Metanephros (tissue), 2 donors: ENCODE results near the gene COMMD2. TPM values are rescaled to one million over a fixed set of nuclear protein-coding genes. Genes with fewer than 3 reads are reported as not detected.

ENCODE experiments used
- small RNA-seq: library from RNA; depleted of rRNA; stranded (forward); fragments of <200 nt; gene quantifications from one replicate; pipeline ENCODE3, GENCODE V24; 2014; ENCODE audit warnings: low replicate concordance
- total RNA-seq: library from RNA; depleted of rRNA; stranded (reverse); fragments of >200 nt; gene quantifications from one replicate; pipeline ENCODE4 v1.2.3, GENCODE V29; 2014

Gene COMMD2
- 30.7 TPM for total RNA-seq

DNA sequence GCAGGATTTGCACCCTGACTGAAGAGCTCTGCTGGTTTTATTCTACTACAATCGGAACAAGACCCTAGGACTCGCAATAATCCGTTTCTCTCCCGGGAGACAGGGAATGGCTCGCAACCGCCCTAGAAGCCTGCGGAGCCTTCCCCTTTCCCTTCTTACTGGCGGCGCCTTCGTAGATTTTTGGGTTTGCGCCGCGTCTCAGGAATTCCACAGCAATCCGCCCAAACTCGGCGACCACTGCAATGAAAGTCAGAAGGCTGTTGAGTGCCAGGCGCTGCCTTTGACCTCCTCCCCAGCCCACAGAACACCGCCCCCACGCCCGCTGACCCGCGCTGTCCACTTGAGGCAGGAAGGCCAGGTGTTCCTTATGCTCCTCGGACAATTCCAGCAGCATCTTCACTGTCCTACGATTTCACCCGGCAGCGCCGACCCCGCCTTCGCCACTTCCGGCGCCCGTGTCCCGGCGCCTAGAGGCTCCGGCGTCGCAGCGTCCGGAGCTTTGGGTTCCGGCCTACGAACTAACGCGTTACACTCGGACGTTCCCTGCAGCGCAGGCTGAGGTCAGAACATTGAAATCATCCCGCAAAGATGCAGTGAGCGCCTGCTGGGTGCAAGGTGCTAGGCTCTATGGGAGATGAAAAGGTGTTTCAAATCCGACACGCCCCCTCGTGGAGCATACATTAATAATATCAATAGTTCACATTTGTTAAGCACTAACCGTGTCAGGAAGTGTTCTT is at the start of gene COMMD2:
Gene COMMD2 (minus strand): TSS at position 439 of the 737 bp plus-strand sequence. CDS start 45 bp downstream, at position 394.

DNA sequence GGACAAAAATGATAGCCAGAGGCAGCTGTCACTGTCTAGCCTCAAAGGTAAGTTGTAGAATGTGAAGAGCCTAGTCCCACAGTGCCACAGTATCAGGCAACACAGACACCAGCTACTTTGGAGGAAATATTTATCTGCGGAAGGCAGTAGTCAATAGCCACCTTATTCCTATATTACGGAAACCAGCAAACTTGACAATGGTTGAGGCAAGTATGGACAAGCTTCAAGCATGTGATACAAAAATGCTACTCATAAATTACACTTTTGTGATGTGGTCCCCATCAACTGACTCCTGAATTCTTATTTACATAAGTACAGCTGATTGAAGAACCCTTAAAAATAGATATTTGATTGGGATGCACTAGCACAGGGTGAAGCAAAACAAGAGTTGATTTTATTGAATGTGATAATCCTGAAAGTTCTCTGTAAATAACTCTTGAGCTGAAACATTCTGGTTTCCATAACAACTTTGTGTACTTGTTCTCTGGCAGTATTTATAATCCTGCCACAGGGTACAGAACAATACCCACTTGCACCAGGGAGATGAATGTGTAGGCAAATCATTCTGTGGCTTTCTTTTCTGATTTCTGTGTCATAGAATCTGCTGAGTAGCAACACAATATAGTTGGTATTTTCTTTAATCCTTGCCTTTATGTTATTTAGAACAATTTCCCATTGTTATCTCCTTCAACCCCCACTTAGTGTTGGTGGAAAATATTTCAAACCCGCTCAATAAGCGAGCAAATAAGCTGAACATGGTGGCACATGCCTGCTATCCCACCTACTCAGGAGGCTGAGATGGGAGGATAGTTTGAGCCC is 40.4 kb upstream of the COMMD2 start, which contains the start of gene ANKUB1:
Gene ANKUB1 (minus strand): TSS at position 103 of the 819 bp plus-strand sequence. CDS start 188 bp downstream, outside the sequence.

Small RNA genes lying within 50 kb of the gene (small RNA-seq; reads per million reads assigned to genes)
- not detected for gene RNU6-507P

Other genes with a start within 250 kb of the COMMD2 start
- 103 TPM for gene WWTR1, start 94.5 kb downstream of the COMMD2 start, total RNA-seq
- gene ANKUB1, start 40.1 kb upstream of the COMMD2 start, total RNA-seq = not detected
- 66.9 TPM for gene RNF13, start 60.7 kb upstream of the COMMD2 start, total RNA-seq
- 198 TPM for gene PFN2, start 218.4 kb upstream of the COMMD2 start, total RNA-seq